ENCODE results near the gene OR10AD1. TPM values are rescaled to one million over a fixed set of nuclear protein-coding genes. Genes with fewer than 3 reads are reported as not detected.

Gene OR10AD1
- total RNA-seq, 2 experiments from 2014 or later = not detected

DNA sequence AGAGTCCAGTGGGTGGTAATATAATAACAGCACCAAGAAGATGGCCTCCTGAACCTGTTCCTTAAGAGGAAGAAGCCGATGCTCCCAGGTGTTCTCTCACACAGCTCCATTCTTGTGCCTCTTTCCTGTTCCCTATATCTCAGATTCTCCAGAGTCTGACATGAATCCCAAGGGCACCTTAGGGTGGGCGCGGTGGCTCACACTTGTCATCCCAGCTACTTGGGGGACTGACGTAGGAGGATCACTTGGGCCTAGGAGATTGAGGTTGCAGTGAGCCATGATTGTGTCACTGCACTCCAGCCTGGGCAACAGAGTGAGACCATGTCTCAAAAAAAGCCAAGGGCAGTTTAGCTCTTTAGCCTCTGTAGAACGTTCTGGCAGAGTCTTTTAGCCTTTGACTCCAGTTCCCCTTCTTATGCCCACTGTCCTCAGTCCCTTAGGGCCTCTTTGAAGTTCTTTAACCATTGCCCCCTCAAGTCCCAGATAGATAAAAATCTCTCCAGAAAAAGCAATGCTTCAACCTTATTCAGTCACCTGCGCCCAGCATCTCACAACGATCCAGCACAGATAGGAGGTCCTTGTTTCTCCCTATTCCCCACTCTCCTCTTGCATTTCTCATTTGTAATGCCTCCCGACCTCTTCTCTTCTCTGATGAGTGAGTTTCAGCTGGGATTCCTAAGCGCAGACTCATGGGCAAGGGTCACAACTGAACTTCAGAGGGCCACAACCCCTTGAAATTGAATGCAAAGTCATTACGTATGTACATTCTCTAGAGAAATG, 15.0 kb downstream of the OR10AD1 start:
- BruUV-seq (replicated peaks) = no TSS peak
- CTCF ChIA-PET (ENCODE audit: unreplicated experiment) = no interaction called here
- Histone ChIP-seq H4K20me1 (ENCODE audit: insufficient read depth, low read length) (no peaks in the 10 kb centered on the region), H3K79me2 (ENCODE audit: insufficient read depth, low read depth, low read length) (no peaks in the 10 kb centered on the region), H2AFZ (ENCODE audit: low read length) (no peak overlapping the region), H3K4me3 (ENCODE audit: low read depth, low read length, poor library complexity, severe bottlenecking) (no peak overlapping the region), H3K9me3 (ENCODE audit: low read length) (no peaks in the 10 kb centered on the region), H3K4me1 (ENCODE audit: insufficient read depth, low read length, poor library complexity, severe bottlenecking) (no peaks in the 10 kb centered on the region), H3K36me3 (ENCODE audit: insufficient read depth, low read length) (no peaks in the 10 kb centered on the region), H3K27ac (ENCODE audit: low read depth, low read length, poor library complexity, severe bottlenecking) (no peak overlapping the region), H3K4me2 (ENCODE audit: low read length) (no peak overlapping the region), H3K9me2 (ENCODE audit: insufficient read depth, low read length) (no peaks in the 10 kb centered on the region)
- POLR2A ChIA-PET = interaction anchor here (1.0 to 1.2 kb wide), 2 partner anchors 11 to 31 kb away, joined by 3 to 4 read pairs; partner anchors contain the start of gene ASB8
- DNase-seq (ENCODE audit: low spot score) = no peak
- TF ChIP-seq, protein P1, sequence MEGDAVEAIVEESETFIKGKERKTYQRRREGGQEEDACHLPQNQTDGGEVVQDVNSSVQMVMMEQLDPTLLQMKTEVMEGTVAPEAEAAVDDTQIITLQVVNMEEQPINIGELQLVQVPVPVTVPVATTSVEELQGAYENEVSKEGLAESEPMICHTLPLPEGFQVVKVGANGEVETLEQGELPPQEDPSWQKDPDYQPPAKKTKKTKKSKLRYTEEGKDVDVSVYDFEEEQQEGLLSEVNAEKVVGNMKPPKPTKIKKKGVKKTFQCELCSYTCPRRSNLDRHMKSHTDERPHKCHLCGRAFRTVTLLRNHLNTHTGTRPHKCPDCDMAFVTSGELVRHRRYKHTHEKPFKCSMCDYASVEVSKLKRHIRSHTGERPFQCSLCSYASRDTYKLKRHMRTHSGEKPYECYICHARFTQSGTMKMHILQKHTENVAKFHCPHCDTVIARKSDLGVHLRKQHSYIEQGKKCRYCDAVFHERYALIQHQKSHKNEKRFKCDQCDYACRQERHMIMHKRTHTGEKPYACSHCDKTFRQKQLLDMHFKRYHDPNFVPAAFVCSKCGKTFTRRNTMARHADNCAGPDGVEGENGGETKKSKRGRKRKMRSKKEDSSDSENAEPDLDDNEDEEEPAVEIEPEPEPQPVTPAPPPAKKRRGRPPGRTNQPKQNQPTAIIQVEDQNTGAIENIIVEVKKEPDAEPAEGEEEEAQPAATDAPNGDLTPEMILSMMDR (conservative IDR thresholded peaks at IDR 0.05; ENCODE audit: low read length) = no peak
- no peak for TF ChIP-seq EZH2phosphoT487 (IDR thresholded peaks at IDR 0.05; ENCODE audit: borderline replicate concordance, low read depth, low read length)
- intact Hi-C loops (cut with micrococcal nuclease; ENCODE audit: unreplicated experiment) = loop anchor here (2.0 kb wide), 1 partner anchor 225 kb away; the partner anchor contains the start of gene TMEM106C

DNA sequence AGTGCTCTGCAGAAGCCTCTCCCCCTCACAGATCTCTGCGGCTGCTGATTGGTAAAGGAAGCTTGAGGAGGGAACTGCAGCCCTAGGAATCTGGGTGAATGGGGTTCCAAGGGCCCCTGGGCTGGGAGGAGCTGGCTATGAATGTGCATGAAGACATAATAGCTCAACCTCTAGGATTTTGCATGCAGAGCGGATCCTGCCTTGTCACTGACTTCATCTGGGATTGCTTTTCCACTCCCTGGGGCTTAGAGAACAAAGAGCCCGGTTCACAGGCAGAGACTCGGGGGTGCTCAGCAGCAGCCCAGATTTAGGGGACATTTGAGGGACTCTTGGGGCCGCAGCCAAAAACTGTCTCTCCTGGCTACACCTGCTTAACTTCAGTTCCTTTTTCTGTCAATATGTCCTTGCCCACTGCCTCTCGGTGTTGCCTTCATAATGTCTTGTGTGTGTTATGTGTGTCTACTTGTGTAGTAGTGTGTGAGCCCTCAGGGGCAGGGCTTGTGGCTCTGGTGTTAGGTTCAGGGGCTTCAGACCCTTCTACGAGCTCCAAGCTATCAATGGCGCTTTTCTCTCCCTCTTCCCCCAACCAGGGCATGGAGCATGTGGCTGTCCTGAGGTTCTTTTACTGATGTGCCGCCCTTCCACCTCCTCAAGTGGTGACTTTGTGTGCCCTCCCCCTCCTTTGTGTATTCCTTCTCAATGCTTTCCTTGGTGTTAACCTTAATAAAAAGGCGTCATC, 17.7 kb downstream of the OR10AD1 start:
- H3K9me2 ChIP-seq (ENCODE audit: insufficient read depth, low read length) = no peaks in the 10 kb centered on the region
- no peak overlapping the region for H3K4me3 ChIP-seq (ENCODE audit: low read depth, low read length, poor library complexity, severe bottlenecking)
- no peaks in the 10 kb centered on the region for H3K79me2 ChIP-seq (ENCODE audit: insufficient read depth, low read depth, low read length)
- no peak overlapping the region for H3K4me2 ChIP-seq (ENCODE audit: low read length)
- H3K9me3 ChIP-seq (ENCODE audit: low read length) = no peaks in the 10 kb centered on the region
- H3K36me3 ChIP-seq (ENCODE audit: insufficient read depth, low read length) = no peaks in the 10 kb centered on the region
- no peak for TF ChIP-seq EZH2phosphoT487 (IDR thresholded peaks at IDR 0.05; ENCODE audit: borderline replicate concordance, low read depth, low read length)
- TF ChIP-seq, protein P1 (conservative IDR thresholded peaks at IDR 0.05; ENCODE audit: low read length) = no peak
- no peak overlapping the region for H3K27ac ChIP-seq (ENCODE audit: low read depth, low read length, poor library complexity, severe bottlenecking)
- POLR2A ChIA-PET = interaction anchor here (0.6 kb wide), 1 partner anchor 221 kb away, joined by 3 read pairs; no protein-coding TSS in a partner anchor
- no peak overlapping the region for H2AFZ ChIP-seq (ENCODE audit: low read length)
- H4K20me1 ChIP-seq (ENCODE audit: insufficient read depth, low read length) = no peaks in the 10 kb centered on the region
- H3K4me1 ChIP-seq (ENCODE audit: insufficient read depth, low read length, poor library complexity, severe bottlenecking) = peaks cover 8% of the 10 kb centered on the region
- CTCF ChIA-PET (ENCODE audit: unreplicated experiment) = no interaction called here
- intact Hi-C loops (cut with micrococcal nuclease; ENCODE audit: unreplicated experiment) = no loop called here
- no TSS peak for BruUV-seq (replicated peaks)
- no peak for DNase-seq (ENCODE audit: low spot score)
